ENCODE results near the gene OLA1.

Gene OLA1

GRCh38 chr2:174026122-174026845 is 222.0 kb downstream of the OLA1 start:
- no peaks in the 10 kb centered on the region for H3K9me2 ChIP-seq (replicated peaks; ENCODE audit: insufficient read depth, low read length)
- H4K20me1 ChIP-seq (ENCODE audit: low read depth, low read length) = no peaks in the 10 kb centered on the region
- no peaks in the 10 kb centered on the region for H3K79me2 ChIP-seq (ENCODE audit: insufficient read depth, low read length)
- H3K4me2 ChIP-seq (ENCODE audit: low read depth, low read length, poor library complexity, severe bottlenecking) = no peak overlapping the region
- H2AFZ ChIP-seq (ENCODE audit: low read depth, low read length, severe bottlenecking) = no peak overlapping the region
- H3K36me3 ChIP-seq (ENCODE audit: low read length) = no peaks in the 10 kb centered on the region
- H3K4me3 ChIP-seq (ENCODE audit: insufficient read depth, low read length, poor library complexity, severe bottlenecking) = no peak overlapping the region
- H3K27me3 ChIP-seq (ENCODE audit: low read length) = no peaks in the 10 kb centered on the region
- H3F3A ChIP-seq (ENCODE audit: insufficient read depth) = no peaks in the 10 kb centered on the region
- H3K27ac ChIP-seq (ENCODE audit: low read depth, low read length) = no peak overlapping the region
- no peak for TF ChIP-seq EZH2phosphoT487 (conservative IDR thresholded peaks at IDR 0.05; ENCODE audit: low read length)
- H3K9ac ChIP-seq (ENCODE audit: low read length) = no peak overlapping the region
- no peaks in the 10 kb centered on the region for H3K9me3 ChIP-seq (ENCODE audit: insufficient read depth, low read length)

- Histone ChIP-seq H3K27ac (ENCODE audit: low read depth, low read length) (no peak overlapping the region), H2AFZ (ENCODE audit: low read depth, low read length, severe bottlenecking) (no peak overlapping the region)
Measured at GRCh38 chr2:174025271-174026121, 222.8 kb downstream of the OLA1 start.

GRCh38 chr2:174024524-174025270 is 223.6 kb downstream of the OLA1 start:
- Histone ChIP-seq H3K27me3 (ENCODE audit: low read length) (no peaks in the 10 kb centered on the region), H3K9me2 (replicated peaks; ENCODE audit: insufficient read depth, low read length) (no peaks in the 10 kb centered on the region), H4K20me1 (ENCODE audit: low read depth, low read length) (no peaks in the 10 kb centered on the region), H3K79me2 (ENCODE audit: insufficient read depth, low read length) (no peaks in the 10 kb centered on the region), H3F3A (ENCODE audit: insufficient read depth) (no peaks in the 10 kb centered on the region), H3K4me2 (ENCODE audit: low read depth, low read length, poor library complexity, severe bottlenecking) (no peak overlapping the region), H3K27ac (ENCODE audit: low read depth, low read length) (no peak overlapping the region), H3K9ac (ENCODE audit: low read length) (no peak overlapping the region), H3K36me3 (ENCODE audit: low read length) (no peaks in the 10 kb centered on the region), H3K9me3 (ENCODE audit: insufficient read depth, low read length) (no peaks in the 10 kb centered on the region), H2AFZ (ENCODE audit: low read depth, low read length, severe bottlenecking) (no peak overlapping the region), H3K4me3 (ENCODE audit: insufficient read depth, low read length, poor library complexity, severe bottlenecking) (no peak overlapping the region)
- TF ChIP-seq CTCF (IDR thresholded peaks at IDR 0.05; ENCODE audit: insufficient read depth, low read length, poor library complexity, severe bottlenecking) = no peak
- no peak for TF ChIP-seq EZH2phosphoT487 (conservative IDR thresholded peaks at IDR 0.05; ENCODE audit: low read length)

More at GRCh38 chr2:174025271-174026121, 222.8 kb downstream of the OLA1 start:
- Histone ChIP-seq H3K27me3 (ENCODE audit: low read length) (no peaks in the 10 kb centered on the region), H3K36me3 (ENCODE audit: low read length) (no peaks in the 10 kb centered on the region), H3F3A (ENCODE audit: insufficient read depth) (no peaks in the 10 kb centered on the region), H3K9me2 (replicated peaks; ENCODE audit: insufficient read depth, low read length) (no peaks in the 10 kb centered on the region), H4K20me1 (ENCODE audit: low read depth, low read length) (no peaks in the 10 kb centered on the region), H3K79me2 (ENCODE audit: insufficient read depth, low read length) (no peaks in the 10 kb centered on the region), H3K4me2 (ENCODE audit: low read depth, low read length, poor library complexity, severe bottlenecking) (no peak overlapping the region), H3K9me3 (ENCODE audit: insufficient read depth, low read length) (no peaks in the 10 kb centered on the region), H3K9ac (ENCODE audit: low read length) (no peak overlapping the region), H3K4me3 (ENCODE audit: insufficient read depth, low read length, poor library complexity, severe bottlenecking) (no peak overlapping the region)
- TF ChIP-seq EZH2phosphoT487 (conservative IDR thresholded peaks at IDR 0.05; ENCODE audit: low read length) = no peak
- no peak for TF ChIP-seq CTCF (IDR thresholded peaks at IDR 0.05; ENCODE audit: insufficient read depth, low read length, poor library complexity, severe bottlenecking)
